ENCODE results near the gene C3orf62. TPM values are rescaled to one million over a fixed set of nuclear protein-coding genes. Genes with fewer than 3 reads are reported as not detected.

Gene C3orf62
- total and polyA plus RNA-seq, 9 of the 15 experiments (the other 6 are each of a cell fraction or from before 2014, with no cell fraction given): 1.3 to 5.7 (median 3.4) TPM

DNA sequence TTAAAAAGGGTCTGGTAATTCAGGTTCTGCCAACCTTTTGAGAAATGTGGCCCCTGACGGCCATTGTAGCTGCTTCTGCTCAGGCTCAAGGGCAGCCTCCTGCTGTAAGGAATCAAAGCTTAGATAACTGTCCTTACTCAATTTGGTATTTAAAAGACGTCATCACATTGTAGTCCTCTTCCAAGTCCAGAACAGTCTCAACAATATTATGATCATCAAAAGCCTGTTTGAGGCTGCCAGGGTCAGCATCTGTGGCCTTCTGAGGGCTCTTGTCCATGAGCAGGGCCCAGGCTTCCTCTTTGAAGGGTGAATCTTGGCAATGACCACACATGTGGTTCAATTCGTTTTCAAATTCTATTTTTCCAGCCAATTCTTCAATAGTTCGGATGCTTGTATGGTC, 6.0 kb downstream of the C3orf62 start:
- H3K27me3 ChIP-seq (ENCODE audit: control insufficient read depth in 2 of 2, insufficient read depth in 2 of 2, low read length in 2 of 2): no peaks in the 10 kb centered on the region
- H3K79me2 ChIP-seq (ENCODE audit: control insufficient read depth, insufficient read depth, low read length): no peaks in the 10 kb centered on the region
- 63% methylated on average over 4 of the region's 4 CpGs for WGBS (ENCODE audit: insufficient coverage, low coverage, missing lambda C conversion rate)
- H3K4me1 ChIP-seq (replicated peaks in 1 of 2; ENCODE audit: control insufficient read depth in 2 of 2, insufficient read depth in 2 of 2, low read length in 2 of 2): no peaks in the 10 kb centered on the region; a peak in 3 of 5 replicates
- H3K4me2 ChIP-seq (ENCODE audit: insufficient read depth, low read length): no peak overlapping the region
- CTCF ChIA-PET (ENCODE audit: low intra/inter-chr PET ratio): no interaction called here
- H3K9me1 ChIP-seq (ENCODE audit: control insufficient read depth, insufficient read depth, low read length): no peaks in the 10 kb centered on the region
- POLR2A ChIA-PET: interaction anchor here (0.7 kb wide), 1 partner anchor 247 kb away, joined by 3 read pairs; no protein-coding TSS in a partner anchor
- no peaks in the 10 kb centered on the region for H3K9me3 ChIP-seq (replicated peaks; ENCODE audit: control insufficient read depth, insufficient read depth, low read depth, low read length)
- H2AFZ ChIP-seq (ENCODE audit: low read depth, low read length): no peak overlapping the region
- ATAC-seq (no peak), FAIRE-seq (no peak), DNase-seq (ENCODE audit: extremely low read depth in 1 of 4, low spot score in 3 of 4) (no peak)
- BruUV-seq (replicated peaks): no TSS peak
- in situ Hi-C loops (cut with MboI): no loop called here
- peaks cover 18% of the 10 kb centered on the region; the same call in 2 of the 3 replicates for H3K36me3 ChIP-seq (ENCODE audit: control insufficient read depth, insufficient read depth, low read length)
- intact Hi-C loops (cut with micrococcal nuclease): no loop called here
- no peak overlapping the region for H3K9ac ChIP-seq (ENCODE audit: insufficient read depth in 1 of 2, low read depth in 2 of 2, low read length in 2 of 2)
- no peak overlapping the region for H3K4me3 ChIP-seq
- H3K27ac ChIP-seq (ENCODE audit: extremely low read depth, low read depth, low read length): no peak overlapping the region
- no peak for TF ChIP-seq WHSC1 (IDR thresholded peaks at IDR 0.05; ENCODE audit: low read length)
- TF ChIP-seq L3MBTL2 (IDR thresholded peaks at IDR 0.05): no peak
- TF ChIP-seq PYGO2 (tag; IDR thresholded peaks at IDR 0.05): no peak
- no peak for TF ChIP-seq NR2C1 (IDR thresholded peaks at IDR 0.05)
- TF ChIP-seq NR2C1 (tag; IDR thresholded peaks at IDR 0.05): no peak
- no peak for TF ChIP-seq TEAD4 (IDR thresholded peaks at IDR 0.05; ENCODE audit: low read length)
- TF ChIP-seq TEAD4 (CRISPR knock-in tag; IDR thresholded peaks at IDR 0.05; ENCODE audit: borderline replicate concordance): no peak
- no peak for TF ChIP-seq ZKSCAN3 (CRISPR knock-in tag; IDR thresholded peaks at IDR 0.05)
- TF ChIP-seq, protein P1, sequence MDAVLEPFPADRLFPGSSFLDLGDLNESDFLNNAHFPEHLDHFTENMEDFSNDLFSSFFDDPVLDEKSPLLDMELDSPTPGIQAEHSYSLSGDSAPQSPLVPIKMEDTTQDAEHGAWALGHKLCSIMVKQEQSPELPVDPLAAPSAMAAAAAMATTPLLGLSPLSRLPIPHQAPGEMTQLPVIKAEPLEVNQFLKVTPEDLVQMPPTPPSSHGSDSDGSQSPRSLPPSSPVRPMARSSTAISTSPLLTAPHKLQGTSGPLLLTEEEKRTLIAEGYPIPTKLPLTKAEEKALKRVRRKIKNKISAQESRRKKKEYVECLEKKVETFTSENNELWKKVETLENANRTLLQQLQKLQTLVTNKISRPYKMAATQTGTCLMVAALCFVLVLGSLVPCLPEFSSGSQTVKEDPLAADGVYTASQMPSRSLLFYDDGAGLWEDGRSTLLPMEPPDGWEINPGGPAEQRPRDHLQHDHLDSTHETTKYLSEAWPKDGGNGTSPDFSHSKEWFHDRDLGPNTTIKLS (IDR thresholded peaks at IDR 0.05; ENCODE audit: borderline replicate concordance, low read depth): no peak
- TF ChIP-seq RREB1 (CRISPR knock-in tag; IDR thresholded peaks at IDR 0.05): no peak
- TF ChIP-seq ZKSCAN1 (IDR thresholded peaks at IDR 0.05; ENCODE audit: low read depth, low read length): no peak
- no peaks in the 10 kb centered on the region for H4K20me1 ChIP-seq (replicated peaks; ENCODE audit: control insufficient read depth, insufficient read depth, low read length)
